Breast epithelium (tissue), 4 donors: Measurements from ENCODE around the gene SLC2A10. TPM values are rescaled to one million over a fixed set of nuclear protein-coding genes. Genes with fewer than 3 reads are reported as not detected.

ENCODE experiments used
- DNase-seq, 2 donors: peaks; one replicate each; pipeline ENCODE4 v3.0.0-alpha.2; 2019; ENCODE audit warnings: low spot score in 2 of 2
- H3K27ac ChIP-seq, 2 donors: fragments of 200-600 bp; sonication (generic) in 1 of 2; one replicate each; pipeline ENCODE4 v1.5.1; 2016 to 2019; ENCODE audit warnings: mild to moderate bottlenecking in 1 of 2
- H3K27me3 ChIP-seq, 2 donors: fragments of 200-600 bp; sonication (generic) in 1 of 2; one replicate each; pipeline versions ENCODE4 v1.5.1 to v1.6.0; 2017 to 2019; ENCODE audit warnings: control low read depth in 1 of 2, mild to moderate bottlenecking in 1 of 2
- H3K36me3 ChIP-seq: fragments of 200-600 bp; one replicate; pipeline ENCODE4 v1.5.1; 2019
- H3K4me1 ChIP-seq, 2 donors: fragments of 200-600 bp; sonication (generic); one replicate each; pipeline ENCODE4 v1.5.1; 2016 to 2019; ENCODE audit warnings: control low read depth in 1 of 2
- H3K4me3 ChIP-seq, 3 donors: fragments of 200-600 bp; sonication (generic); 1 replicate in 2 of 3; 2 replicates in 1 of 3; pipeline ENCODE4 v1.5.1; 2016 to 2019; ENCODE audit warnings: mild to moderate bottlenecking in 3 of 3, moderate library complexity in 2 of 3
- H3K9me3 ChIP-seq, 2 donors: fragments of 200-600 bp; sonication (generic) in 1 of 2; one replicate each; pipeline ENCODE4 v1.5.1; 2016 to 2019; ENCODE audit warnings: control low read depth in 1 of 2
- POLR2A ChIP-seq: fragments of 450-650 bp; IDR thresholded peaks from one replicate; pipeline ENCODE4 v1.6.1; 2016; ENCODE audit warnings: antibody characterized with exemption, mild to moderate bottlenecking, moderate library complexity
- POLR2AphosphoS5 ChIP-seq, 3 donors: sonication (generic); formaldehyde crosslinking; IDR thresholded peaks; one replicate each; pipeline ENCODE4 v1.6.1; 2017; ENCODE audit warnings: antibody characterized with exemption in 3 of 3
- intact Hi-C: fragments of 100-400 bp; cut with DNase I; formaldehyde crosslinking; loops from one replicate; pipeline ENCODE4 v1.15.1; 2023; ENCODE audit warnings: low total_unique reads
- total RNA-seq, 3 donors: library from RNA; depleted of rRNA; stranded (reverse); fragments of >200 nt; gene quantifications; one replicate each; pipeline ENCODE4 v1.1.0, GENCODE V29; 2016
- TF ChIP-seq, protein P1 (sequence below), 3 donors: fragments of 450-650 bp; IDR thresholded peaks; one replicate each; pipeline ENCODE4 v1.5.1; 2016 to 2017; ENCODE audit warnings: antibody characterized with exemption in 3 of 3, mild to moderate bottlenecking in 3 of 3, moderate library complexity in 3 of 3

SLC2A10 gene
- total RNA-seq, 3 donors from 2014 or later, result 19.8 to 42.9 (median 26.9) TPM

DNA sequence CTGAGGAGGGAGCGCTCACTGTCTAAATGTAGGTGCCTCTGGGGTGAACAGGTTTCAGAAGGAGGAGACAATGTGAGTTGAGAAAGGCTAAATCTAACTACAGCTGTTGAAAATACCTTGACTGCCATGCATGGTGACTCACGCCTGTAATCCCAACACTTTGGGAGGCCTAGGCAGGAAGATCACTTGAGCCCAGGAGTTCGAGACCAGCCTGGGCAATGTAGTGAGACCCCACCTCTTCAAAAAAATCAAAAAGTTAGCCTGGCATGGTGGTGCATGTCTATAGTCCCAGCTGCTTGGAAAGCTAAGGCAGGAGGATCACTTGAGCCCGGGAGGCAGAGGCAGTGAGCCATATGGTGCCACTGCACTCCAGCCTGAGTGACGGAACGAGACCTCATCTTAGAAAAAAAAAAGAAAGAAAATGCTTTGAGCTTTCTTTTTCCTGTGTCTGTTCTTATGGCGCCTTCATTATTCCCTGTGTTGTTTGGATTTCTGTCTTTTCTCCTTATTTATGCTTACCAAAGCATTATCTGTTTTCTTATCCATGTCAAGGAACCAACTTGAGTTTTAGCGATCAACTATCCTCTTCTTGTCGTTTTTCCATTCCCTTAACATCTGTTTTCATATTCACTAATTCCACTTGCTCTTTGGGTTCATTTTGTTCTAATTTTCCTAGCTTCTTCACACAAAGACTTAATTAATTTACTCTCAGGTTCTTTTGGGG is 8.5 kb downstream of the SLC2A10 start:
- TF ChIP-seq POLR2A (no peak), POLR2AphosphoS5 (IDR thresholded peaks at IDR 0.05) (no peak)
- TF ChIP-seq, protein P1, sequence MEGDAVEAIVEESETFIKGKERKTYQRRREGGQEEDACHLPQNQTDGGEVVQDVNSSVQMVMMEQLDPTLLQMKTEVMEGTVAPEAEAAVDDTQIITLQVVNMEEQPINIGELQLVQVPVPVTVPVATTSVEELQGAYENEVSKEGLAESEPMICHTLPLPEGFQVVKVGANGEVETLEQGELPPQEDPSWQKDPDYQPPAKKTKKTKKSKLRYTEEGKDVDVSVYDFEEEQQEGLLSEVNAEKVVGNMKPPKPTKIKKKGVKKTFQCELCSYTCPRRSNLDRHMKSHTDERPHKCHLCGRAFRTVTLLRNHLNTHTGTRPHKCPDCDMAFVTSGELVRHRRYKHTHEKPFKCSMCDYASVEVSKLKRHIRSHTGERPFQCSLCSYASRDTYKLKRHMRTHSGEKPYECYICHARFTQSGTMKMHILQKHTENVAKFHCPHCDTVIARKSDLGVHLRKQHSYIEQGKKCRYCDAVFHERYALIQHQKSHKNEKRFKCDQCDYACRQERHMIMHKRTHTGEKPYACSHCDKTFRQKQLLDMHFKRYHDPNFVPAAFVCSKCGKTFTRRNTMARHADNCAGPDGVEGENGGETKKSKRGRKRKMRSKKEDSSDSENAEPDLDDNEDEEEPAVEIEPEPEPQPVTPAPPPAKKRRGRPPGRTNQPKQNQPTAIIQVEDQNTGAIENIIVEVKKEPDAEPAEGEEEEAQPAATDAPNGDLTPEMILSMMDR (IDR thresholded peaks at IDR 0.05), result no peak
- no peaks in the 10 kb centered on the region for H3K27me3 ChIP-seq
- intact Hi-C loops, result loop anchor here (5.0 kb wide), 1 partner anchor 1679 kb away; no protein-coding TSS in a partner anchor
- H3K36me3 ChIP-seq, result no peaks in the 10 kb centered on the region
- peaks cover 6 to 8% of the 10 kb centered on the region in 2 donors for H3K9me3 ChIP-seq
- H3K4me3 ChIP-seq, result no peak overlapping the region
- no peak for DNase-seq
- peaks cover 3 to 4% of the 10 kb centered on the region in 2 donors for H3K4me1 ChIP-seq
- no peak overlapping the region for H3K27ac ChIP-seq

DNA sequence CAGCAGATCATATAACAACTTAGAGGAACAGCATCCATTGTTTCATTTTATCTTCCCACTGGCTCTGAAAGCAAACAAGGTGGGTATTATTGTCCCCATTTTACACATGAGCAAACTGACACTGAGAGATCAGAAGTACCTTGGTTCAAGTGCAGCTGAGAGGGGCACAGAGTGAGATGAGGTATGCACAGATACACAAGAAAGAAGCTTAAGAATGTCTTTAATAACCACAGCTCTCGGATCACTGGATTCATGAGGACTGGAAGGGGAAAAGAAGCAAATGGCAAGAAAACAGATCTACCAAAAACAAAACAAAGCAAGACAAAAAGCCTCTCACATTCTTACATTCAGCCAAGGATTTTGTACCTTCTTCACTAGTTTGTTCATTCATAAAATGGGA is 10.6 kb downstream of the SLC2A10 start:
- no peaks in the 10 kb centered on the region for H3K27me3 ChIP-seq
- DNase-seq, result no peak
- no peak overlapping the region for H3K27ac ChIP-seq
- H3K4me3 ChIP-seq, result no peak overlapping the region
- no peaks in the 10 kb centered on the region for H3K36me3 ChIP-seq
- intact Hi-C loops, result no loop called here
- TF ChIP-seq POLR2AphosphoS5 (IDR thresholded peaks at IDR 0.05) (no peak), POLR2A (no peak)
- TF ChIP-seq, protein P1 (IDR thresholded peaks at IDR 0.05), result no peak
- H3K4me1 ChIP-seq, result peaks cover 0 to 3% of the 10 kb centered on the region in 2 donors
- H3K9me3 ChIP-seq, result peaks cover 6 to 8% of the 10 kb centered on the region in 2 donors

DNA sequence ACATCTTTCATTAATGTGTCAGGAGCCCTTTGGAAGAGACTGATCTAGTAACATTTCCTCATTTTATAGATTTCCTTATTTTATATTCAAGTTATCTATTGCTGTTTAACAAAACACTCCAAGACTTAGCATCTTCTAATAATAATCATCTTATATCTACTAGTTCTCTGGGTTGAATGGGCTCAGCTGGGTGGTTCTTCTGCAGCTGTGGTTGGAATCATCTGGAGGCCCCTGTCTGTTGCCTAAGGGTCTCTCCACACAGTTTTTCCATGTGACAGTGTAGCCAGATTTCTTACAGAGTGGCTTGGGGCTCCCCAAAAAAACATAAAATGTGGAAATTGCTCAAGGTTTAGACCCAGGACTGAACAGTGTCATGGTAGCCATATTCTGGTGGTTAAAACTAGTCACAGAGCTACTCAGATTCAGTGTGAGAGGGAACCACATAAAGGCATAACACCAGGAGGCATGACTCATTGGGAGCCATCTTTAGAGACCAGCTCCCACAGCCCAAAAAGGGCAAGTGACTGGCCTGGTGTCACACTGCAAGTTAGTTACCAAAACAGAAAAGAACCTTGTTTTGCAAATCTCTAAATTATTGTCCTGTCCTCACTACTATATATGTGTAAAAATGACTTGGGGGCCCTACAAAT is 11.5 kb downstream of the SLC2A10 start:
- intact Hi-C loops, result no loop called here
- DNase-seq, result no peak
- Histone ChIP-seq H3K36me3 (no peaks in the 10 kb centered on the region), H3K27ac (no peak overlapping the region), H3K4me1 (no peaks in the 10 kb centered on the region), H3K4me3 (no peak overlapping the region), H3K9me3 (peaks cover 6 to 8% of the 10 kb centered on the region in 2 donors), H3K27me3 (no peaks in the 10 kb centered on the region)
- TF ChIP-seq, protein P1 (IDR thresholded peaks at IDR 0.05), result no peak
- TF ChIP-seq POLR2A (no peak), POLR2AphosphoS5 (IDR thresholded peaks at IDR 0.05) (no peak)

GRCh38 chr20:46721476-46721875 is 12.0 kb downstream of the SLC2A10 start:
- no peak for TF ChIP-seq POLR2AphosphoS5 (IDR thresholded peaks at IDR 0.05)
- TF ChIP-seq, protein P1 (IDR thresholded peaks at IDR 0.05), result no peak
- no peak for TF ChIP-seq POLR2A
- DNase-seq, result no peak
- Histone ChIP-seq H3K9me3 (peaks cover 6 to 8% of the 10 kb centered on the region in 2 donors), H3K4me1 (no peaks in the 10 kb centered on the region), H3K27me3 (no peaks in the 10 kb centered on the region), H3K4me3 (no peak overlapping the region), H3K27ac (no peak overlapping the region), H3K36me3 (no peaks in the 10 kb centered on the region)
- intact Hi-C loops, result no loop called here

DNA sequence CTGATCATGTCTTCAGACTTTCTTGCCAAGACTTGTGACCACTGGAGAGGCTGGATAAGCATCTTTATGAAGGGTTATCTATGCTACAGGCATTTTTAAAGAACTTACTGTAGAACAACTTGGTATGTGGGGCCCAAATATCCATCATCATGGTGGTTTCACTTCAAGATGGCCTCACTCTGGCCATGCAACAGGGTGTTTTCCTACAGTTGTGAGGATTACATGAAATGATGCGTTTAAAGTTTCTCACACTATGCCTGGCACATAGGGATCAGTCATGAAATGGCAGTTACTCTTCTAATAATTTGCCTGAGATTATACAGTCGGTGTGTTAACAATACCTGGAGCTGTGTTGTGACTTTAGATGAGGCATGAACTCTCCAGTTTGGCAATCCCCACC is 13.0 kb downstream of the SLC2A10 start:
- Histone ChIP-seq H3K4me3 (no peak overlapping the region), H3K4me1 (no peaks in the 10 kb centered on the region), H3K27ac (no peak overlapping the region), H3K36me3 (no peaks in the 10 kb centered on the region), H3K27me3 (no peaks in the 10 kb centered on the region), H3K9me3 (peaks cover 6 to 8% of the 10 kb centered on the region in 2 donors)
- DNase-seq, result no peak
- TF ChIP-seq, protein P1 (IDR thresholded peaks at IDR 0.05), result no peak
- TF ChIP-seq POLR2AphosphoS5 (IDR thresholded peaks at IDR 0.05) (no peak), POLR2A (no peak)
- intact Hi-C loops, result no loop called here
